PC-3 (cell line): ENCODE data around the gene GRIK5.

ENCODE experiments used
- CTCF ChIP-seq: fragments of 300-600 bp; sonication (generic); conservative IDR thresholded peaks from 2 replicates; pipeline ENCODE4 v1.5.1; 2017; ENCODE audit warnings: antibody characterized with exemption, low read depth, mild to moderate bottlenecking, low read length
- EZH2 ChIP-seq: fragments of 300-600 bp; sonication (generic); IDR thresholded peaks from one replicate; pipeline ENCODE4 v1.6.1; 2017; ENCODE audit warnings: antibody characterized with exemption, mild to moderate bottlenecking, low read length; ENCODE audit not compliant: unreplicated experiment
- EZH2phosphoT487 ChIP-seq: fragments of 300-600 bp; sonication (generic); IDR thresholded peaks from 2 replicates; pipeline ENCODE4 v1.6.1; 2018; ENCODE audit warnings: mild to moderate bottlenecking, antibody characterized with exemption, low read length, borderline replicate concordance

GRCh38 chr19:42075616-42076379 lies 5.8 kb upstream of the GRIK5 start, which contains the start of gene ZNF574:
- TF ChIP-seq CTCF (no peak), EZH2 (no peak), EZH2phosphoT487 (no peak)
